AG08396 (cell line): ENCODE data around the gene MDC1.
"Not testable (repeated sequence)": the region's sequence is repeated elsewhere in the genome, so short reads cannot be mapped to it uniquely, and the experiment has no call there.

Source experiments
- DNase-seq: peaks from one replicate; pipeline ENCODE4 v3.0.0; 2012; ENCODE audit warnings: low spot score, mixed read lengths

The MDC1 gene

GRCh38 chr6:30683183-30683979, 33.7 kb downstream of the MDC1 start:
- DNase-seq: no peak

GRCh38 chr6:30682143-30683117, 34.7 kb downstream of the MDC1 start:
- DNase-seq: peak; percentile 90

- no peak for DNase-seq
Measured at GRCh38 chr6:30681766-30682142, 35.3 kb downstream of the MDC1 start.

GRCh38 chr6:30679765-30680535, 37.1 kb downstream of the MDC1 start:
- DNase-seq: no peak

GRCh38 chr6:30678964-30679726, 37.9 kb downstream of the MDC1 start:
- DNase-seq: peak; percentile 77

GRCh38 chr6:30676660-30677285, 40.3 kb downstream of the MDC1 start:
- DNase-seq: no peak

GRCh38 chr6:30672445-30673253, 44.4 kb downstream of the MDC1 start, which contains the start of gene DHX16:
DHX16 (minus strand) TSS chr6:30673006; CDS start chr6:30672841, 165 bp downstream.
- peak; percentile 94 for DNase-seq

GRCh38 chr6:30670760-30671527, 46.1 kb downstream of the MDC1 start:
- no peak for DNase-seq

- DNase-seq: not testable (repeated sequence)
Measured at GRCh38 chr6:30666300-30666699, 50.8 kb downstream of the MDC1 start.

- no peak for DNase-seq
Measured at GRCh38 chr6:30664994-30665767, 51.9 kb downstream of the MDC1 start.

- DNase-seq: not testable (repeated sequence)
Measured at GRCh38 chr6:30657922-30658321, 59.2 kb downstream of the MDC1 start.

- no peak for DNase-seq
Measured at GRCh38 chr6:30657454-30657853, 59.6 kb downstream of the MDC1 start.

- no peak for DNase-seq
Measured at GRCh38 chr6:30656513-30656912, 60.6 kb downstream of the MDC1 start.

- DNase-seq: no peak
Measured at GRCh38 chr6:30655743-30656094, 61.4 kb downstream of the MDC1 start.

GRCh38 chr6:30654798-30655742, 62.0 kb downstream of the MDC1 start:
- no peak for DNase-seq

- no peak for DNase-seq
Measured at GRCh38 chr6:30651143-30651542, 65.9 kb downstream of the MDC1 start.
